B cell (primary cell): ENCODE measurements around the gene PCDH19. TPM values are rescaled to one million over a fixed set of nuclear protein-coding genes. Genes with fewer than 3 reads are reported as not detected.

Source experiments
- ATAC-seq: fragments of 200-7000 bp; cut with Tn5 transposase; one replicate; pipeline ENCODE4 v1.10.0; 2021; ENCODE audit warnings: low read depth, mild to moderate bottlenecking, moderate number of reproducible peaks, moderate library complexity
- CTCF ChIA-PET: fragments of 350-600 bp; sonication (Branson Sonifier 250); formaldehyde crosslinking; loops from one replicate; lab custom pipeline; 2021; ENCODE audit warnings: antibody characterized with exemption, inconsistent platforms; lab: Charles Lee
- POLR2A ChIA-PET: fragments of 350-600 bp; sonication (Branson Sonifier 250); formaldehyde crosslinking; loops from one replicate; lab custom pipeline; 2021; ENCODE audit warnings: antibody characterized with exemption; lab: Charles Lee
- DNase-seq: peaks from one replicate; pipeline ENCODE4 v3.0.0; 2013
- H2AFZ ChIP-seq: 2 replicates; pipeline ENCODE4 v1.6.1; 2012; ENCODE audit warnings: mild to moderate bottlenecking, low read depth, low read length; ENCODE audit not compliant: insufficient read depth, poor library complexity, severe bottlenecking
- H3K27ac ChIP-seq, 2 donors: 1 replicate in 1 of 2; 2 replicates in 1 of 2; pipeline ENCODE4 v1.5.1; 2012 to 2013; ENCODE audit warnings: low read length in 2 of 2, mild to moderate bottlenecking in 2 of 2, moderate library complexity in 1 of 2
- H3K27me3 ChIP-seq, 4 experiments: fragments of 200-600 bp in 1 of 4; sonication (generic) in 1 of 4; replicated peaks in 1 of 4; 1 replicate in 2 of 4; 2 replicates in 2 of 4; pipeline versions ENCODE4 v1.6.1 to v1.7.0; 2013 to 2016; ENCODE audit warnings: low read length in 3 of 4, mild to moderate bottlenecking in 2 of 4, mixed read lengths in 1 of 4, moderate library complexity in 1 of 4; ENCODE audit not compliant: insufficient read depth in 4 of 4, control insufficient read depth in 3 of 4; ENCODE audit errors: control extremely low read depth in 1 of 4
- H3K36me3 ChIP-seq, 2 experiments: replicated peaks in 1 of 2; 1 replicate in 1 of 2; 2 replicates in 1 of 2; pipeline versions ENCODE4 v1.6.1 to v1.7.1; 2013; ENCODE audit warnings: low read length in 1 of 2; ENCODE audit not compliant: insufficient read depth in 2 of 2, control insufficient read depth in 1 of 2; ENCODE audit errors: control extremely low read depth in 1 of 2, extremely low read depth in 1 of 2
- H3K4me1 ChIP-seq, 2 donors: fragments of 200-600 bp in 1 of 2; sonication (generic) in 1 of 2; 1 replicate in 1 of 2; 2 replicates in 1 of 2; pipeline versions ENCODE4 v1.5.1 to v1.6.1; 2013 to 2017; ENCODE audit warnings: low read length in 2 of 2; ENCODE audit not compliant: control insufficient read depth in 2 of 2, insufficient read depth in 2 of 2
- H3K4me2 ChIP-seq: replicated peaks from 2 replicates; pipeline ENCODE3; 2012; ENCODE audit warnings: mild to moderate bottlenecking, low read depth, low read length; ENCODE audit not compliant: poor library complexity, severe bottlenecking
- H3K4me3 ChIP-seq, 5 experiments: fragments of 200-600 bp in 1 of 5; sonication (generic) in 1 of 5; 1 replicate in 3 of 5; 2 replicates in 2 of 5; pipeline versions ENCODE4 v1.5.1 to v1.7.0; 2011 to 2016; ENCODE audit warnings: low read length in 4 of 5, mild to moderate bottlenecking in 4 of 5, low read depth in 2 of 5, control low read depth in 1 of 5, moderate library complexity in 1 of 5; ENCODE audit not compliant: insufficient read depth in 1 of 5; ENCODE audit errors: control extremely low read depth in 1 of 5, extremely low read depth in 1 of 5
- H3K79me2 ChIP-seq: fragments of 200-600 bp; sonication (generic); one replicate; pipeline ENCODE4 v1.6.0; 2016; ENCODE audit warnings: low read length; ENCODE audit not compliant: control insufficient read depth, insufficient read depth
- H3K9ac ChIP-seq: fragments of 200-600 bp; sonication (generic); 2 replicates; pipeline ENCODE4 v1.6.1; 2017; ENCODE audit warnings: mild to moderate bottlenecking, low read length, moderate library complexity
- H3K9me3 ChIP-seq, 3 donors: one replicate each; pipeline versions ENCODE4 v1.6.1 to v1.7.1; 2013; ENCODE audit warnings: low read length in 2 of 3; ENCODE audit not compliant: control insufficient read depth in 2 of 3, insufficient read depth in 1 of 3; ENCODE audit errors: control extremely low read depth in 1 of 3
- H4K20me1 ChIP-seq: 2 replicates; pipeline ENCODE4 v1.6.0; 2012; ENCODE audit warnings: mild to moderate bottlenecking, low read length; ENCODE audit not compliant: insufficient read depth, control insufficient read depth, poor library complexity, severe bottlenecking
- H3K27ac Mint-ChIP-seq: one replicate; pipeline ENCODE4 v1.8.0; 2021; ENCODE audit warnings: mixed read lengths
- H3K27me3 Mint-ChIP-seq: one replicate; pipeline ENCODE4 v1.8.0; 2021; ENCODE audit warnings: mixed read lengths
- H3K4me1 Mint-ChIP-seq: one replicate; pipeline ENCODE4 v1.8.0; 2021; ENCODE audit warnings: mixed read lengths
- H3K4me3 Mint-ChIP-seq: one replicate; pipeline ENCODE4 v1.8.0; 2021; ENCODE audit warnings: mixed read lengths
- H3K9me3 Mint-ChIP-seq: one replicate; pipeline ENCODE4 v1.8.0; 2022; ENCODE audit warnings: mixed read lengths; ENCODE audit not compliant: insufficient read depth
- EZH2 ChIP-seq: IDR thresholded peaks from 2 replicates; pipeline ENCODE4 v1.6.1; 2012; ENCODE audit warnings: borderline replicate concordance, low read depth, mild to moderate bottlenecking, moderate library complexity, low read length; ENCODE audit not compliant: insufficient read depth, poor library complexity, severe bottlenecking
- WGBS: methylation state at CpG from one replicate; pipeline ENCODE4 v1.1.5; 2013; ENCODE audit warnings: missing lambda C conversion rate; ENCODE audit not compliant: insufficient coverage; 5-methylcytosine and 5-hydroxymethylcytosine counted together
- intact Hi-C: fragments of 100-400 bp; cut with micrococcal nuclease; formaldehyde crosslinking; loops from one replicate; pipeline ENCODE4 v1.10.0; 2022
- polyA plus RNA-seq: library from polyadenylated mRNA; depleted of rRNA; stranded (reverse); fragments of >200 nt; gene quantifications from 2 replicates; pipeline ENCODE4 v1.2.3, GENCODE V29; 2012
- total RNA-seq, 2 donors: library from RNA; stranded (reverse); fragments of 120-200 nt in 1 of 2; gene quantifications; 1 replicate in 1 of 2; 2 replicates in 1 of 2; pipeline versions ENCODE4 v1.2.3 to v1.2.4, GENCODE V29; 2013 to 2022
- TF ChIP-seq, protein P1 (sequence below): fragments of 200-600 bp; IDR thresholded peaks from one replicate; pipeline ENCODE4 v1.8.0; 2022; ENCODE audit warnings: antibody characterized with exemption, mild to moderate bottlenecking

The PCDH19 gene
- total and polyA plus RNA-seq, 2 donors (not counting 1 experiment from before 2014, with no cell fraction given): not detected

DNA sequence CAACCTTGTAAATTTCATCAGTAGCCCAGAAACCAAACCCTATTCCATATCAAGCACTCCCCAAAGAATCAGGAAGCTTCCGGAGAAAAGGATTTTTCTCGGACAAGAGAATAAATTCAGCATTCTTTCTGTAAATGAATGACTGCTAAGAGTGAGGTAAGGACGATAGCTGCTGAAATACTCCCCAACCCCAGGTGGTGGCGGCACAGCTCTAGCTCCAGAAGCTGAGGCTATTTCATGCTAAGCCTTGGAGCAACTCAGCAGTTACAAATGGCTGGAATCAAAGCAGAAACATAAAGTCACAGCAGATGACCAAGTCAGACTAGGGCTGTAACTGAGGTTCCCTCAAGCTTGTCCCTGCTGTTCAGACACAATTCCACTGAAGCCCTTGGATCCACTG lies 13.9 kb upstream of the PCDH19 start:
- ATAC-seq (no peak), DNase-seq (no peak)
- no peaks in the 10 kb centered on the region for H4K20me1 ChIP-seq
- no peak overlapping the region for H2AFZ ChIP-seq
- H3K4me2 ChIP-seq: no peak overlapping the region
- no peak overlapping the region for H3K27ac ChIP-seq
- Mint-ChIP-seq H3K4me1 (no peaks in the 10 kb centered on the region), H3K27ac (no peak overlapping the region), H3K4me3 (no peak overlapping the region), H3K27me3 (peaks cover 3% of the 10 kb centered on the region), H3K9me3 (no peaks in the 10 kb centered on the region)
- H3K36me3 ChIP-seq: no peaks in the 10 kb centered on the region
- ChIA-PET POLR2A (no interaction called here), CTCF (no interaction called here)
- WGBS: 73% methylated on average over 2 of the region's 4 CpGs
- no peak for TF ChIP-seq EZH2
- TF ChIP-seq, protein P1, sequence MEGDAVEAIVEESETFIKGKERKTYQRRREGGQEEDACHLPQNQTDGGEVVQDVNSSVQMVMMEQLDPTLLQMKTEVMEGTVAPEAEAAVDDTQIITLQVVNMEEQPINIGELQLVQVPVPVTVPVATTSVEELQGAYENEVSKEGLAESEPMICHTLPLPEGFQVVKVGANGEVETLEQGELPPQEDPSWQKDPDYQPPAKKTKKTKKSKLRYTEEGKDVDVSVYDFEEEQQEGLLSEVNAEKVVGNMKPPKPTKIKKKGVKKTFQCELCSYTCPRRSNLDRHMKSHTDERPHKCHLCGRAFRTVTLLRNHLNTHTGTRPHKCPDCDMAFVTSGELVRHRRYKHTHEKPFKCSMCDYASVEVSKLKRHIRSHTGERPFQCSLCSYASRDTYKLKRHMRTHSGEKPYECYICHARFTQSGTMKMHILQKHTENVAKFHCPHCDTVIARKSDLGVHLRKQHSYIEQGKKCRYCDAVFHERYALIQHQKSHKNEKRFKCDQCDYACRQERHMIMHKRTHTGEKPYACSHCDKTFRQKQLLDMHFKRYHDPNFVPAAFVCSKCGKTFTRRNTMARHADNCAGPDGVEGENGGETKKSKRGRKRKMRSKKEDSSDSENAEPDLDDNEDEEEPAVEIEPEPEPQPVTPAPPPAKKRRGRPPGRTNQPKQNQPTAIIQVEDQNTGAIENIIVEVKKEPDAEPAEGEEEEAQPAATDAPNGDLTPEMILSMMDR: no peak
- no peaks in the 10 kb centered on the region for H3K4me1 ChIP-seq
- H3K9me3 ChIP-seq: no peaks in the 10 kb centered on the region
- no peak overlapping the region for H3K9ac ChIP-seq
- H3K27me3 ChIP-seq: no peaks in the 10 kb centered on the region
- no peak overlapping the region for H3K4me3 ChIP-seq
- H3K79me2 ChIP-seq: no peaks in the 10 kb centered on the region
- intact Hi-C loops: no loop called here

DNA sequence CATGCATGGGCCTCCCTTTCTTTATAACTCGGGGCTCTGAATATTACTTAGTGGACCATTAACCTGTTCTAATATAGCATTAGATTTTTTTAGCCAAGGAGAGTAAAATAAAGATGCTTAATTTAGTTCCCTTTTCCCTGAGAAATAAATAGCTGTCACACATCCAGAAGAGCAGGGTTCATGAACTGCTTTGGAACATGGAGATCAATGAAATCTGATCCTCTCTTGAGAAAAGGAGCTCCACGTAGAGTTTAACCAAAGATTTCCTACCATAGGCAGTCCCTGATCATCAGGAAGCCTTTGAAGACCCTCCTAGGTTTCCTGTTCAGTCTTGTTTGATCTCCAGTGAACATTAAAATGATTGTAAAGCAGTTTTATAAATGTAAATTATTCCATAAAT lies 8.5 kb upstream of the PCDH19 start:
- DNase-seq: no peak
- H3K27me3 Mint-ChIP-seq: peaks cover 17% of the 10 kb centered on the region
- ChIA-PET POLR2A (no interaction called here), CTCF (no interaction called here)
- H3K4me1 Mint-ChIP-seq: no peaks in the 10 kb centered on the region
- no peaks in the 10 kb centered on the region for H3K36me3 ChIP-seq
- H3K9me3 ChIP-seq: no peaks in the 10 kb centered on the region
- H3K27ac Mint-ChIP-seq: no peak overlapping the region
- no peak for ATAC-seq
- no peak for TF ChIP-seq EZH2
- TF ChIP-seq, protein P1: no peak
- no peak overlapping the region for H3K4me3 ChIP-seq
- H3K9ac ChIP-seq: no peak overlapping the region
- H4K20me1 ChIP-seq: no peaks in the 10 kb centered on the region
- no peaks in the 10 kb centered on the region for H3K79me2 ChIP-seq
- no peak overlapping the region for H3K27ac ChIP-seq
- no peak overlapping the region for H3K4me2 ChIP-seq
- H3K27me3 ChIP-seq: peaks cover 0 to 2% (median 0%) of the 10 kb centered on the region in 4 experiments
- H3K4me3 Mint-ChIP-seq: no peak overlapping the region
- no peak overlapping the region for H2AFZ ChIP-seq
- H3K4me1 ChIP-seq: no peaks in the 10 kb centered on the region
- WGBS: no CpG with 5 or more reads among the region's 2 CpGs
- intact Hi-C loops: no loop called here
- no peaks in the 10 kb centered on the region for H3K9me3 Mint-ChIP-seq
